C4-2B (cell line): ENCODE data around the gene ALX4.

ENCODE experiments used
- ZFX ChIP-seq: fragments of 450-650 bp; IDR thresholded peaks from 2 replicates; pipeline ENCODE4 v1.6.1; 2017
- TF ChIP-seq, protein P1 (sequence below): fragments of 450-650 bp; conservative IDR thresholded peaks from 2 replicates; pipeline ENCODE4 v1.5.1; 2017; ENCODE audit warnings: mild to moderate bottlenecking

- TF ChIP-seq, protein P1, sequence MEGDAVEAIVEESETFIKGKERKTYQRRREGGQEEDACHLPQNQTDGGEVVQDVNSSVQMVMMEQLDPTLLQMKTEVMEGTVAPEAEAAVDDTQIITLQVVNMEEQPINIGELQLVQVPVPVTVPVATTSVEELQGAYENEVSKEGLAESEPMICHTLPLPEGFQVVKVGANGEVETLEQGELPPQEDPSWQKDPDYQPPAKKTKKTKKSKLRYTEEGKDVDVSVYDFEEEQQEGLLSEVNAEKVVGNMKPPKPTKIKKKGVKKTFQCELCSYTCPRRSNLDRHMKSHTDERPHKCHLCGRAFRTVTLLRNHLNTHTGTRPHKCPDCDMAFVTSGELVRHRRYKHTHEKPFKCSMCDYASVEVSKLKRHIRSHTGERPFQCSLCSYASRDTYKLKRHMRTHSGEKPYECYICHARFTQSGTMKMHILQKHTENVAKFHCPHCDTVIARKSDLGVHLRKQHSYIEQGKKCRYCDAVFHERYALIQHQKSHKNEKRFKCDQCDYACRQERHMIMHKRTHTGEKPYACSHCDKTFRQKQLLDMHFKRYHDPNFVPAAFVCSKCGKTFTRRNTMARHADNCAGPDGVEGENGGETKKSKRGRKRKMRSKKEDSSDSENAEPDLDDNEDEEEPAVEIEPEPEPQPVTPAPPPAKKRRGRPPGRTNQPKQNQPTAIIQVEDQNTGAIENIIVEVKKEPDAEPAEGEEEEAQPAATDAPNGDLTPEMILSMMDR = no peak
- no peak for TF ChIP-seq ZFX
Observed at GRCh38 chr11:44300844-44301563, 8.9 kb downstream of the ALX4 start.
